Measurements from ENCODE around the gene TRPC3. TPM values are rescaled to one million over a fixed set of nuclear protein-coding genes. Genes with fewer than 3 reads are reported as not detected.

TRPC3 gene
- total RNA-seq, 1 experiment from 2014 or later, result 0.25 TPM

DNA sequence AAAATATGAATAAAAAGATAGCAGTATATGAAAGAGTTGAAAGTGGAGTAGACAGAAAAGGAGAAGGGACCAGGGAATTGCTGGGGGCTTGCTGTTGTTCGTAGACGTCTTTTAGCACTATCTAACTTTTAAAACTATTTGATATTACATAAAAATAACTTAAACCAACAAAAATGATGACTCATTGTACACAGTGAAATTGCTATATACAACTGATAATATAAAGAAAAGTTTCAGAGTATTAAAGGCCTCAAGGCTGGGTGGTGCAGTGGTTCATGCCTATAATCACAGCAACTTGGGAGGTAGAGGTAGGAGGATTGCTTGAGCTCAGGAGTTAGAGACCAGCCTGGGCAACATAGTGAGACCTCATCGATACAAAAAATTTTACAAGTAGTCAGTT lies 5.2 kb downstream of the TRPC3 start:
- ChIA-PET RAD21 (ENCODE audit: low non-redundant PET in 1 of 2, low total read pairs in 2 of 2, uncharacterized antibody in 2 of 2, unreplicated experiment in 2 of 2) (no interaction called here), POLR2A (no interaction called here), CTCF (interaction anchor here (1.0 kb wide), 1 partner anchor 46 kb away, joined by 4 read pairs; no protein-coding TSS in a partner anchor)
- Histone ChIP-seq H3K4me2 (ENCODE audit: low read length) (no peak overlapping the region), H4K20me1 (ENCODE audit: insufficient read depth) (no peaks in the 10 kb centered on the region), H3K4me1 (ENCODE audit: control insufficient read depth in 1 of 2, insufficient read depth in 2 of 2, low read length in 2 of 2) (peaks cover 0 to 11% of the 10 kb centered on the region in 2 experiments; a peak in 1 of 4 replicates), H3K27me3 (ENCODE audit: insufficient read depth, low read length) (no peaks in the 10 kb centered on the region), H3K79me2 (ENCODE audit: insufficient read depth, low read length) (no peaks in the 10 kb centered on the region), H3K9me2 (ENCODE audit: insufficient read depth) (no peaks in the 10 kb centered on the region), H3K27ac (ENCODE audit: low read depth, low read length) (no peak overlapping the region), H3K4me3 (replicated peaks in 1 of 2; ENCODE audit: low read depth in 1 of 2, low read length in 2 of 2) (no peak overlapping the region), H3K9ac (ENCODE audit: low read length) (no peak overlapping the region), H3K36me3 (ENCODE audit: control insufficient read depth in 1 of 2, insufficient read depth in 2 of 2, low read length in 2 of 2) (no peaks in the 10 kb centered on the region), H2AFZ (ENCODE audit: low read depth, low read length, poor library complexity, severe bottlenecking) (no peak overlapping the region), H3K9me3 (ENCODE audit: control insufficient read depth in 1 of 2, insufficient read depth in 1 of 2, low read depth in 1 of 2, low read length in 2 of 2) (no peaks in the 10 kb centered on the region)
- intact Hi-C loops (cut with micrococcal nuclease), result no loop called here
- DNase-seq (ENCODE audit: low read depth, low spot score), result no peak
- no peak for ATAC-seq
- no TSS peak for BruUV-seq (replicated peaks)
- TF ChIP-seq YY1 (IDR thresholded peaks at IDR 0.05; ENCODE audit: extremely low read depth, insufficient replicate concordance, low read depth, low read length) (no peak), EZH2 (IDR thresholded peaks at IDR 0.05) (no peak)

DNA sequence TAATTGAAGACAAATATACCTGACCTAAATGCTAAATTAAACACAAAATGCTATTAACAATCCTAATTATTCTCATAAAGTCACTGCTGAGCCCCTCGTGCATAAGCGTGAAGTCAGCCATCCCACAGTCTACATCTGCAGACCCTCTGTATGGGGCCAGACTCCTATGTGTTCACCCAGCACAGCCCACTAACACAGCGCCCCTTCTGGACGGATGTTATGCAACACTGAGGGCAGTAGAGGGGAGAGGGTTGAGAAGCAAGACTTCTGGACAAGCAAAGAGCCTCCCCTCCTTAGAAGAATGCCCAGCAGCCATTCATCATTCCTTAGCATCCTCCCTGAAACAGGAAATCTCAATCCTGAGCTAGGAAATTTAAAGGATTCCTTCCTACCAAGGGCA lies 7.9 kb downstream of the TRPC3 start:
- no peak overlapping the region for H3K27ac ChIP-seq (ENCODE audit: low read depth, low read length)
- ATAC-seq, result peak; percentile 79
- H3K4me1 ChIP-seq (ENCODE audit: control insufficient read depth in 1 of 2, insufficient read depth in 2 of 2, low read length in 2 of 2), result no peaks in the 10 kb centered on the region
- no peaks in the 10 kb centered on the region for H3K79me2 ChIP-seq (ENCODE audit: insufficient read depth, low read length)
- H3K9ac ChIP-seq (ENCODE audit: low read length), result no peak overlapping the region
- ChIA-PET POLR2A (no interaction called here), CTCF (interaction anchor here (0.8 kb wide), 1 partner anchor 43 kb away, joined by 3 read pairs; no protein-coding TSS in a partner anchor), RAD21 (ENCODE audit: low non-redundant PET in 1 of 2, low total read pairs in 2 of 2, uncharacterized antibody in 2 of 2, unreplicated experiment in 2 of 2) (no interaction called here)
- intact Hi-C loops (cut with micrococcal nuclease), result no loop called here
- H3K27me3 ChIP-seq (ENCODE audit: insufficient read depth, low read length), result no peaks in the 10 kb centered on the region
- H3K4me2 ChIP-seq (ENCODE audit: low read length), result no peak overlapping the region
- no peaks in the 10 kb centered on the region for H3K36me3 ChIP-seq (ENCODE audit: control insufficient read depth in 1 of 2, insufficient read depth in 2 of 2, low read length in 2 of 2)
- H4K20me1 ChIP-seq (ENCODE audit: insufficient read depth), result no peaks in the 10 kb centered on the region
- BruUV-seq (replicated peaks), result no TSS peak
- TF ChIP-seq, protein P1, sequence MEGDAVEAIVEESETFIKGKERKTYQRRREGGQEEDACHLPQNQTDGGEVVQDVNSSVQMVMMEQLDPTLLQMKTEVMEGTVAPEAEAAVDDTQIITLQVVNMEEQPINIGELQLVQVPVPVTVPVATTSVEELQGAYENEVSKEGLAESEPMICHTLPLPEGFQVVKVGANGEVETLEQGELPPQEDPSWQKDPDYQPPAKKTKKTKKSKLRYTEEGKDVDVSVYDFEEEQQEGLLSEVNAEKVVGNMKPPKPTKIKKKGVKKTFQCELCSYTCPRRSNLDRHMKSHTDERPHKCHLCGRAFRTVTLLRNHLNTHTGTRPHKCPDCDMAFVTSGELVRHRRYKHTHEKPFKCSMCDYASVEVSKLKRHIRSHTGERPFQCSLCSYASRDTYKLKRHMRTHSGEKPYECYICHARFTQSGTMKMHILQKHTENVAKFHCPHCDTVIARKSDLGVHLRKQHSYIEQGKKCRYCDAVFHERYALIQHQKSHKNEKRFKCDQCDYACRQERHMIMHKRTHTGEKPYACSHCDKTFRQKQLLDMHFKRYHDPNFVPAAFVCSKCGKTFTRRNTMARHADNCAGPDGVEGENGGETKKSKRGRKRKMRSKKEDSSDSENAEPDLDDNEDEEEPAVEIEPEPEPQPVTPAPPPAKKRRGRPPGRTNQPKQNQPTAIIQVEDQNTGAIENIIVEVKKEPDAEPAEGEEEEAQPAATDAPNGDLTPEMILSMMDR (IDR thresholded peaks at IDR 0.05 in 2 of 3, conservative IDR thresholded peaks at IDR 0.05 in 1 of 3; ENCODE audit: borderline replicate concordance in 1 of 3, insufficient read depth in 1 of 3, low read depth in 2 of 3, low read length in 2 of 3), result peak in 2 of 3 experiments; percentile 56; a peak in 4 of 6 replicates
- TF ChIP-seq ZFX (IDR thresholded peaks at IDR 0.05), result no peak
- TF ChIP-seq FOSL1 (IDR thresholded peaks at IDR 0.05; ENCODE audit: low read depth), result no peak
- TF ChIP-seq POLR2AphosphoS5 (IDR thresholded peaks at IDR 0.05; ENCODE audit: low read depth, low read length), result no peak
- no peak for TF ChIP-seq ELF1 (IDR thresholded peaks at IDR 0.05; ENCODE audit: borderline replicate concordance, low read depth)
- no peak for TF ChIP-seq JUND (IDR thresholded peaks at IDR 0.05)
- TF ChIP-seq POLR2A (IDR thresholded peaks at IDR 0.05; ENCODE audit: borderline replicate concordance, extremely low read depth, insufficient read depth, insufficient read length), result no peak
- H2AFZ ChIP-seq (ENCODE audit: low read depth, low read length, poor library complexity, severe bottlenecking), result no peak overlapping the region
- H3K9me2 ChIP-seq (ENCODE audit: insufficient read depth), result no peaks in the 10 kb centered on the region
- H3K9me3 ChIP-seq (ENCODE audit: control insufficient read depth in 1 of 2, insufficient read depth in 1 of 2, low read depth in 1 of 2, low read length in 2 of 2), result no peaks in the 10 kb centered on the region
- no peak overlapping the region for H3K4me3 ChIP-seq (replicated peaks in 1 of 2; ENCODE audit: low read depth in 1 of 2, low read length in 2 of 2)
- no peak for DNase-seq (ENCODE audit: low read depth, low spot score)

Measured in HCT116 (cell line).